HG03196 (cell line): ENCODE data around the gene STX10.

Experiments used
- ATAC-seq: cut with Tn5 transposase; IDR thresholded peaks from one replicate; pipeline ENCODE4 v1.9.1; 2021; ENCODE audit not compliant: unreplicated experiment

STX10 gene

GRCh38 chr19:13146763-13147563, 3.2 kb downstream of the STX10 start:
- no peak for ATAC-seq

GRCh38 chr19:13139633-13140311, 10.4 kb downstream of the STX10 start:
- no peak for ATAC-seq

GRCh38 chr19:13138916-13139198, 11.3 kb downstream of the STX10 start:
- ATAC-seq: no peak

DNA sequence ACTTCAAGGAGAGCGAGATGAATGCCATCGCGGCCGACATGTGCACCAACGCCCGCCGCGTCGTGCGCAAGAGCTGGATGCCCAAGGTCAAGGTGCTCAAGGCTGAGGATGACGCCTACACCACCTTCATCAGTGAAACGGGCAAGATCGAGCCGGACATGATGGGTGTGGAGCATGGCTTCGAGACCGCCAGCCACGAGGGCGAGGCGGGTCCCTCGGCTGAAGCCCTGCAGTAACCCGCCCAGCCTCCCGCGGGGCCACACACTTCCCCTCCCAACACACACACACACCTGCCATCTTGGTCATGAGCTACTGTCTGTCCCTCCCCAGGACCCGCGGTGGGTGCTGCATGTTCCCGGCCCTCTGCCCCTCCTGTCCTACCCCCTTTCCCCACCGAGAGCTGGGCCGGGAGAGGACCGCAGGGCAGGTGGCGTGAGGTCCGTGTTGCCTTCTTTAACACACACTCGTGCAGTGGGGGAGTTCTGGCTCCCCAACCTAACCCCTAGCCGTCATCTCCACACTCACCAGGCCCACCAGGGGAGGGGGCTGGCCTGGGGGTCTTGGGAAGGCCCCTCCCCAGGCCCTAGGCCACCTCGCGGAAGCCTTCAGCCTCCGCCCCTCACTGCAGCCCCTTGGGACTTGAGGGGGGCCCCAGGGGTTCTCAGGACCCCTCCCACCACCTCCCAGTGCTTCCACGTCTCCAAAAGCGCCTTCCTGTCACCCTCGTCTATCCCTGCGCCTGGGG, 11.8 kb downstream of the STX10 start:
- ATAC-seq: no peak

GRCh38 chr19:13137290-13137794, 12.8 kb downstream of the STX10 start:
- ATAC-seq: no peak

GRCh38 chr19:13135068-13136062, 14.8 kb downstream of the STX10 start:
- no peak for ATAC-seq

GRCh38 chr19:13134626-13135025, 15.5 kb downstream of the STX10 start:
- ATAC-seq: no peak

GRCh38 chr19:13133241-13133870, 16.8 kb downstream of the STX10 start:
- ATAC-seq: no peak

GRCh38 chr19:13132471-13133180, 17.5 kb downstream of the STX10 start:
- ATAC-seq: no peak

GRCh38 chr19:13130886-13131490, 19.2 kb downstream of the STX10 start:
- ATAC-seq: no peak

GRCh38 chr19:13129384-13129783, 20.8 kb downstream of the STX10 start:
- ATAC-seq: no peak

- ATAC-seq: no peak
These were observed 21.6 kb downstream of the STX10 start for GRCh38 chr19:13128583-13128982.

- no peak for ATAC-seq
These were observed 22.2 kb downstream of the STX10 start for GRCh38 chr19:13127811-13128575.

DNA sequence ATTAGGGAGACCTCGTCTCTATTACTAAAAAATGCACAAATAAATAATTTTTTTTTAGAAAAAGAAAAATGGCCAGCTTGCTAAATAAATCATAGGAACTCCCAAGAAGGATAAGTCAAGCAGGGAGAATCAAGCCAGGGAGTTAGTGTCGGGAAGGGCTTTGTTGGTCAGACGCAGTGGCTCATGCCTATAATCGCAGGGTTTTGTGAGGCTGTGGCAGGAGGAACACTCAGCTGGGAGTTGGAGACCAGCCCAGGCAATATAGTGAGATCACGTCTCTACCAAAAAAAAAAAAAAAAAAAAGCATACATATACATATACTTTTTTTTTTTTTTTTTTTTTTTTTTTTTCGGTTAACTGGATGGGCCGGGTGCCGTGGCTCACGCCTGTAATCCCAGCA, 23.1 kb downstream of the STX10 start:
- no peak for ATAC-seq

DNA sequence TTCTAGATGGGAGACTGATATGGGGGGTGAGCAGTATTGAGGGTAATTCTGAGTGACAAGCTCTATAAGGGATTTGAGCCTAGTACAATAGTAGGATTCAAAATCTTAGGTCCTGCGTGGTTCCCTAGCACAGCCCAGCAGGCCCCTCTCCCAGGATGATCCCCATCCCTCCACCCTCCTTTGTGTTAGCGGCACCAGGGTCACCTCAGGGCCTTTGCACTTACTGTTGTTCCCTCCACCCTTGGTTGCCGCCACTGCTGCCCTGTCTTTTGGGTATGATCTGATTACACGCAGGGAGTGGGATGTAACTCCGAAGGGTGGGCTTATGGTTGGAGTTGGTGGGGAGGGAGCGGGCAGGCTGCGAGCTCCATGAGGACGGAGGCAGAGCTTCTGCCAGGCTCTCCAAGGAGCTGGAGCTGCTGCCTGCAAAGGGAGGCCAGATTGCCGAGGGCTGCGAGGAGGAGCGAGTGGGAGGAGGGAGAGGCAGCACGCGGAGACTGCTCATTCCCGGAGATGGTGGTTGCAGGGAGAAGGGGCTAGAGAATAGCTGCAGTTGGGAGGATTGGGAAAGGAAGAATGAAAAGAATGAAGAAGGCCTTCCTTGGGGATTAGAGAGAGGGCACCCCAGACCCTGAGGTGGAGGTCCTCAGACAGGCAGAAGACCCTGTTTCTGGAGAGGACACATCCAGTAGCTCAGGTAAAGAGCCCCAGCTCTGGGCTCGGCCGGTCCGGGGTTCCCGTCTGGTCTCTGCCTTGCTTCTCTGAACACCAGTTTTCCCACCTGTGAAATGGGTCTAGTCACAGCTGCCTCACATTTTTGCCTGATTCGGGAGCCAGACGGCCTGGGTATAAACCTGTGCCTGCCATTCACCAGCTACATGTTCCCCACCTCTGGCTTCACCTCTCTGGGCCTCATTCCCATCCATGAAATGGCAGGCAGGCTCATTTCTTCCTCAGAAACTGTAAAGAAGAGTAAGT, 26.9 kb downstream of the STX10 start:
- no peak for ATAC-seq

DNA sequence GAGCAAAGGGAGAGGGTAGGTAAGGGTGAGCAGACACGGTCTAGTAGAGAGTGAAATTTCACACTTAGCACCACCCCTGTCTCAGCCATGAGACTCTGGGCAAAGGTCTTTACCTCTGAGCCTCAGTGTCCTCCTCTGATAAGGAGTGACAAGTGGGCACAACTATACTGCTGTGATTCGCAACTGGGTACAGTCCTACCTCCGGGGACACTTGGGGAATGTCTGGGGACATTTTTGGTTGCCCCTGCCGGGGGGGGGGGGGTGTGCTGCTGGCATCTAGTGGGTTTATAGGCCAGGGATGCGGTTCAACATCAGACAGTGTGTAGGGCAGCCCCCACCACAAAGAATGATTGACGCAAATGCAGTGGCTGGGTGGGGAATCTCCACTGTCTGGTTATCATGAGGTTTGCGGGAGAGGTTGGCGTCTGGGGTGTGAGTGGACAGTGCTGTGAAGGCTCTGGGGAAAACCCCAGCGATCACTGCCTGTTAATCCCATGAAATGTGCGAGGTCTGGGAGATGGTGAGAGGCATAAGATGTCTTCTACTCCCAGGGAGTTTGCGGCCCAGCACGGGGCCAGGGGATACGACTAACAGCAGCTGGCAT, 27.8 kb downstream of the STX10 start:
- ATAC-seq: no peak
